ENCODE data around the gene UST. TPM values are rescaled to one million over a fixed set of nuclear protein-coding genes. Genes with fewer than 3 reads are reported as not detected.

Gene UST
- total and polyA plus RNA-seq, 2 of the 8 experiments (the other 6 are each of a cell fraction or from before 2014, with no cell fraction given), result 13.5 to 34.5 TPM

- H2BK120ac ChIP-seq (replicated peaks; ENCODE audit: low read depth, low read length), result no peak overlapping the region
- no peak overlapping the region for H3K18ac ChIP-seq (ENCODE audit: extremely low read depth, low read length)
- H3K23ac ChIP-seq (ENCODE audit: insufficient read length), result no peak overlapping the region
- no peak overlapping the region for H4K5ac ChIP-seq (ENCODE audit: insufficient read length, low read depth, low read length)
- no peaks in the 10 kb centered on the region for H3K79me2 ChIP-seq (ENCODE audit: control insufficient read depth in 1 of 2, insufficient read depth in 2 of 2, low read length in 2 of 2)
- CTCF ChIA-PET (ENCODE audit: partially characterized antibody), result interaction anchor here (0.6 to 2.6 kb wide), 16 partner anchors 8 to 580 kb away, joined by 3 to 15 read pairs (median 4); partner anchors contain the start of gene ZC3H12D
- H3K23me2 ChIP-seq (ENCODE audit: low read depth, low read length), result no peaks in the 10 kb centered on the region
- H3K4me3 ChIP-seq (ENCODE audit: extremely low read depth in 1 of 4, insufficient read depth in 2 of 4, low read depth in 3 of 4, low read length in 4 of 4), result no peak overlapping the region
- no peak overlapping the region for H2BK15ac ChIP-seq (ENCODE audit: low read length)
- H2AK5ac ChIP-seq (ENCODE audit: low read depth, low read length), result no peak overlapping the region
- H3K4me1 ChIP-seq (replicated peaks in 1 of 4; ENCODE audit: control insufficient read depth in 3 of 4, insufficient read depth in 4 of 4, low read length in 3 of 4), result no peaks in the 10 kb centered on the region
- H2BK20ac ChIP-seq (ENCODE audit: low read length), result no peak overlapping the region
- no peak overlapping the region for H3K56ac ChIP-seq (replicated peaks; ENCODE audit: insufficient read length, low read depth, low read length)
- POLR2A ChIA-PET (ENCODE audit: partially characterized antibody), result interaction anchor here (0.8 kb wide), 1 partner anchor 283 kb away, joined by 3 read pairs; no protein-coding TSS in a partner anchor
- no peaks in the 10 kb centered on the region for H3K36me3 ChIP-seq (ENCODE audit: control insufficient read depth in 2 of 4, insufficient read depth in 4 of 4, low read length in 3 of 4)
- no peak overlapping the region for H3K9ac ChIP-seq (replicated peaks in 1 of 4; ENCODE audit: extremely low read depth in 1 of 4, low read depth in 3 of 4, low read length in 3 of 4)
- H3K79me1 ChIP-seq (ENCODE audit: low read depth, low read length), result no peaks in the 10 kb centered on the region; the same call in 1 of the 2 replicates
- H2AFZ ChIP-seq (ENCODE audit: low read length), result no peak overlapping the region
- no peak overlapping the region for H3K4ac ChIP-seq (replicated peaks; ENCODE audit: insufficient read length, low read depth, low read length)
- H2BK5ac ChIP-seq (ENCODE audit: low read depth, low read length), result no peak overlapping the region
- no peak overlapping the region for H4K91ac ChIP-seq (replicated peaks; ENCODE audit: insufficient read length, low read length)
- H3K9me3 ChIP-seq (ENCODE audit: insufficient read depth in 2 of 2, low read depth in 1 of 2, low read length in 1 of 2), result no peaks in the 10 kb centered on the region
- H4K20me1 ChIP-seq (replicated peaks in 1 of 2; ENCODE audit: control insufficient read depth in 1 of 2, insufficient read depth in 2 of 2, low read length in 2 of 2), result no peaks in the 10 kb centered on the region
- no peak overlapping the region for H2BK12ac ChIP-seq (ENCODE audit: low read depth, low read length)
- H3K4me2 ChIP-seq (ENCODE audit: insufficient read depth in 1 of 2, low read depth in 2 of 2, low read length in 2 of 2), result no peak overlapping the region
- no peaks in the 10 kb centered on the region for H3K27me3 ChIP-seq (replicated peaks in 1 of 4; ENCODE audit: control insufficient read depth in 3 of 4, extremely low read depth in 1 of 4, insufficient read depth in 3 of 4, low read length in 3 of 4)
- H3K14ac ChIP-seq (ENCODE audit: insufficient read length), result no peak overlapping the region
- H3K27ac ChIP-seq (ENCODE audit: low read depth, low read length), result no peak overlapping the region
- DNase-seq (ENCODE audit: low read depth in 1 of 2, low spot score in 2 of 2) (no peak), FAIRE-seq (no peak)
- H4K8ac ChIP-seq (ENCODE audit: extremely low read depth, insufficient read depth, low read length), result no peak overlapping the region
- 89% methylated on average over 9 of the region's 9 CpGs; no CpG with 5 or more reads in 1 of the 2 experiments for WGBS, 2 experiments (ENCODE audit: extremely low coverage in 1 of 2, insufficient coverage in 1 of 2, insufficient read length in 1 of 2, insufficient replicate concordance in 2 of 2, low coverage in 1 of 2, low lambda C conversion rate in 2 of 2, missing lambda C conversion rate in 1 of 2)
- no peak for TF ChIP-seq SP1 (IDR thresholded peaks at IDR 0.05; ENCODE audit: low read depth, low read length)
- no peak for TF ChIP-seq RBBP5 (IDR thresholded peaks at IDR 0.05; ENCODE audit: borderline replicate concordance, low read depth, low read length)
- no peak for TF ChIP-seq CBX8 (IDR thresholded peaks at IDR 0.05; ENCODE audit: borderline replicate concordance, low read depth, low read length)
- no peak for TF ChIP-seq JUN (IDR thresholded peaks at IDR 0.05; ENCODE audit: low read depth, low read length)
- no peak for TF ChIP-seq NANOG (IDR thresholded peaks at IDR 0.05; ENCODE audit: insufficient read depth, low read depth, low read length, poor library complexity, severe bottlenecking)
- TF ChIP-seq BRCA1 (IDR thresholded peaks at IDR 0.05; ENCODE audit: low read depth, low read length), result no peak
- TF ChIP-seq CTBP2 (IDR thresholded peaks at IDR 0.05; ENCODE audit: borderline replicate concordance, insufficient read depth, insufficient read length, low read length), result no peak
- TF ChIP-seq TCF12 (IDR thresholded peaks at IDR 0.05; ENCODE audit: low read depth, low read length), result no peak
- no peak for TF ChIP-seq TBP (IDR thresholded peaks at IDR 0.05; ENCODE audit: low read depth, low read length)
- TF ChIP-seq PHF8 (conservative IDR thresholded peaks at IDR 0.05; ENCODE audit: low read depth, low read length), result no peak
- TF ChIP-seq SP4 (IDR thresholded peaks at IDR 0.05; ENCODE audit: low read length), result no peak
- TF ChIP-seq USF2 (IDR thresholded peaks at IDR 0.05; ENCODE audit: low read length), result no peak
- TF ChIP-seq CHD2 (IDR thresholded peaks at IDR 0.05; ENCODE audit: low read length), result no peak
- TF ChIP-seq CREB1 (IDR thresholded peaks at IDR 0.05), result no peak
- TF ChIP-seq SIX5 (IDR thresholded peaks at IDR 0.05; ENCODE audit: low read depth, low read length), result no peak
Observed at GRCh38 chr6:149088361-149088760, 341.5 kb downstream of the UST start.

All from H1 (cell line).